Endothelial cell of umbilical vein (primary cell): ENCODE results near the gene AKAP1. TPM values are rescaled to one million over a fixed set of nuclear protein-coding genes. Genes with fewer than 3 reads are reported as not detected.

ENCODE experiments used
- BruUV-seq: library from RNA; stranded (reverse); fragments of 400-500 nt; replicated peaks from 2 replicates; lab custom pipeline; 2021; lab: Mats Ljungman, UMichigan
- CTCF ChIA-PET: fragments of 300-600, 350-600 bp; sonication (Branson Sonifier 250); formaldehyde crosslinking; loops from one replicate; lab custom pipeline; 2021; ENCODE audit warnings: antibody characterized with exemption, inconsistent platforms; lab: Charles Lee
- POLR2A ChIA-PET: fragments of 300-600, 350-600 bp; sonication (Branson Sonifier 250); formaldehyde crosslinking; loops from one replicate; lab custom pipeline; 2021; ENCODE audit warnings: antibody characterized with exemption, inconsistent platforms; lab: Charles Lee
- DNase-seq: peaks from one replicate; pipeline ENCODE4 v3.0.0-alpha.2; 2011; ENCODE audit warnings: low read depth, low spot score
- FAIRE-seq: peaks from 2 replicates; lab custom pipeline; 2011; peaks lifted over from hg19 to GRCh38; lab: Jason Lieb, UNC
- H2AFZ ChIP-seq: 2 replicates; pipeline ENCODE4 v1.6.0; 2012; ENCODE audit warnings: low read depth, low read length, control low read depth, inconsistent platforms
- H3K27ac ChIP-seq: 2 replicates; pipeline ENCODE4 v1.5.1; 2011; ENCODE audit warnings: low read depth, mild to moderate bottlenecking, control low read depth, low read length, moderate library complexity; ENCODE audit not compliant: insufficient read depth
- H3K27me3 ChIP-seq, 2 experiments: 2 replicates each; pipeline versions ENCODE4 v1.6.0 to v1.6.1; 2011; ENCODE audit warnings: low read length in 2 of 2, mixed read lengths in 1 of 2; ENCODE audit not compliant: control insufficient read depth in 2 of 2, insufficient read depth in 2 of 2
- H3K36me3 ChIP-seq, 2 experiments: 2 replicates in 1 of 2; 3 replicates in 1 of 2; pipeline ENCODE4 v1.5.1; 2011; ENCODE audit warnings: low read length in 2 of 2, mild to moderate bottlenecking in 1 of 2, moderate library complexity in 1 of 2; ENCODE audit not compliant: control insufficient read depth in 2 of 2, insufficient read depth in 2 of 2; ENCODE audit errors: extremely low read depth in 1 of 2
- H3K4me1 ChIP-seq: 3 replicates; pipeline ENCODE4 v1.5.1; 2011; ENCODE audit warnings: mild to moderate bottlenecking, low read length; ENCODE audit not compliant: control insufficient read depth, insufficient read depth; ENCODE audit errors: extremely low read depth
- H3K4me2 ChIP-seq: 2 replicates; pipeline ENCODE4 v1.6.1; 2011; ENCODE audit warnings: low read length, control low read depth, mixed read lengths; ENCODE audit not compliant: insufficient read depth
- H3K4me3 ChIP-seq, 3 experiments: fragments of 200-600 bp in 1 of 3; sonication (generic), shearing (Covaris generic) in 1 of 3; replicated peaks in 1 of 3; 2 replicates each; pipeline ENCODE4 v1.5.1; 2011 to 2016; ENCODE audit warnings: control low read depth in 3 of 3, low read length in 3 of 3, mild to moderate bottlenecking in 2 of 3, inconsistent platforms in 1 of 3, low read depth in 1 of 3, moderate library complexity in 1 of 3; ENCODE audit not compliant: insufficient read depth in 1 of 3
- H3K79me2 ChIP-seq: 2 replicates; pipeline ENCODE4 v1.6.0; 2012; ENCODE audit warnings: low read length, inconsistent platforms; ENCODE audit not compliant: control insufficient read depth, insufficient read depth
- H3K9ac ChIP-seq: replicated peaks from 2 replicates; pipeline ENCODE3; 2011; ENCODE audit warnings: low read length, control low read depth; ENCODE audit not compliant: insufficient read depth; ENCODE audit errors: extremely low read depth
- H3K9me1 ChIP-seq: replicated peaks from 3 replicates; pipeline ENCODE4 v1.6.0; 2011; ENCODE audit warnings: mild to moderate bottlenecking, low read length; ENCODE audit not compliant: control insufficient read depth, insufficient read depth; ENCODE audit errors: extremely low read depth
- H3K9me3 ChIP-seq: replicated peaks from 2 replicates; pipeline ENCODE4 v1.5.1; 2012; ENCODE audit warnings: low read length, inconsistent platforms; ENCODE audit not compliant: control insufficient read depth, insufficient read depth
- H4K20me1 ChIP-seq: replicated peaks from 2 replicates; pipeline ENCODE3; 2011; ENCODE audit warnings: mild to moderate bottlenecking, low read length; ENCODE audit not compliant: control insufficient read depth, insufficient read depth; ENCODE audit errors: extremely low read depth
- CTCF ChIP-seq, 2 donors: IDR thresholded peaks; 1 replicate in 1 of 2; 2 replicates in 1 of 2; pipeline ENCODE4 v1.5.1; 2011; ENCODE audit warnings: low read length in 2 of 2, mild to moderate bottlenecking in 2 of 2, moderate library complexity in 2 of 2, control low read depth in 1 of 2, inconsistent platforms in 1 of 2, low read depth in 1 of 2; ENCODE audit not compliant: insufficient read depth in 1 of 2; ENCODE audit errors: extremely low read depth in 1 of 2
- EZH2 ChIP-seq: IDR thresholded peaks from 2 replicates; pipeline ENCODE4 v1.6.1; 2012; ENCODE audit warnings: borderline replicate concordance, low read depth, mild to moderate bottlenecking, moderate library complexity, low read length, inconsistent platforms; ENCODE audit not compliant: severe bottlenecking
- FOS ChIP-seq: IDR thresholded peaks from 2 replicates; pipeline ENCODE4 v1.6.1; 2011; ENCODE audit warnings: mild to moderate bottlenecking, low read length, moderate library complexity, borderline replicate concordance; ENCODE audit not compliant: insufficient read depth
- GATA2 ChIP-seq: IDR thresholded peaks from 2 replicates; pipeline ENCODE4 v1.7.0; 2011; ENCODE audit warnings: low read depth, mild to moderate bottlenecking, moderate library complexity, mixed read lengths, low read length; ENCODE audit not compliant: insufficient read length, insufficient read depth
- JUN ChIP-seq: IDR thresholded peaks from 2 replicates; pipeline ENCODE4 v1.6.1; 2011; ENCODE audit warnings: borderline replicate concordance, low read depth; ENCODE audit not compliant: insufficient read length, insufficient read depth
- MAX ChIP-seq: IDR thresholded peaks from 2 replicates; pipeline ENCODE4 v1.6.1; 2011; ENCODE audit not compliant: insufficient read depth, insufficient read length
- MYC ChIP-seq: IDR thresholded peaks from one replicate; pipeline ENCODE4 v1.6.1; 2011; ENCODE audit warnings: mild to moderate bottlenecking, low read depth, low read length
- POLR2A ChIP-seq: IDR thresholded peaks from 2 replicates; pipeline ENCODE4 v1.6.1; 2012; ENCODE audit warnings: low read depth, mild to moderate bottlenecking, control low read depth, low read length
- POLR2AphosphoS5 ChIP-seq: IDR thresholded peaks from 2 replicates; pipeline ENCODE4 v1.6.1; 2012; ENCODE audit warnings: low read depth, mild to moderate bottlenecking, control low read depth, low read length, moderate library complexity; ENCODE audit not compliant: insufficient read depth
- dilution Hi-C: fragments of 300-500 bp; cut with MboI; formaldehyde crosslinking; loops from one replicate; pipeline ENCODE4 v1.15.0; 2019; ENCODE audit warnings: low sequenced_read_pairs; ENCODE audit not compliant: extremely low pct_ligation_motif_present
- intact Hi-C: fragments of 100-400 bp; cut with micrococcal nuclease; formaldehyde crosslinking; loops from one replicate; pipeline ENCODE4 v1.10.0; 2022
- polyA plus RNA-seq, 4 experiments: library from polyadenylated mRNA; depleted of rRNA in 3 of 4; stranded (reverse) in 3 of 4; unstranded in 1 of 4; fragments of >200 nt; gene quantifications; 2 replicates each; pipeline versions ENCODE4 v1.2.1 to v1.2.3, GENCODE V29; 2011 to 2012; ENCODE audit warnings: missing spikeins in 1 of 4
- total RNA-seq: library from RNA; stranded (reverse); gene quantifications from 2 replicates; pipeline ENCODE4 v1.2.3, GENCODE V29; 2021

AKAP1 gene
- total and polyA plus RNA-seq, 2 donors (not counting 3 experiments of a cell fraction or from before 2014, with no cell fraction given): 20.9 to 27.7 TPM

GRCh38 chr17:57062865-57063264 is 22.2 kb upstream of the AKAP1 start:
- Histone ChIP-seq H3K27ac (no peak overlapping the region), H3K9me1 (no peaks in the 10 kb centered on the region), H3K4me2 (no peak overlapping the region), H3K9me3 (no peaks in the 10 kb centered on the region), H3K36me3 (no peaks in the 10 kb centered on the region), H3K9ac (no peak overlapping the region), H3K4me1 (no peaks in the 10 kb centered on the region), H3K27me3 (peaks cover 2 to 6% of the 10 kb centered on the region in 2 experiments), H4K20me1 (no peaks in the 10 kb centered on the region), H3K79me2 (no peaks in the 10 kb centered on the region), H3K4me3 (no peak overlapping the region), H2AFZ (no peak overlapping the region)
- no peak for FAIRE-seq
- dilution Hi-C loops (no loop called here), intact Hi-C loops (no loop called here)
- ChIA-PET POLR2A (no interaction called here), CTCF (no interaction called here)
- no TSS peak for BruUV-seq
- DNase-seq: no peak
- TF ChIP-seq CTCF (IDR thresholded peaks at IDR 0.05; ENCODE audit: extremely low read depth in 1 of 2, insufficient read depth in 1 of 2, low read depth in 1 of 2, low read length in 2 of 2): no peak
- TF ChIP-seq MAX: no peak
- TF ChIP-seq FOS: no peak
- TF ChIP-seq POLR2A: no peak
- no peak for TF ChIP-seq JUN
- no peak for TF ChIP-seq EZH2
- no peak for TF ChIP-seq MYC
- TF ChIP-seq GATA2: no peak
- no peak for TF ChIP-seq POLR2AphosphoS5
